Vagina (tissue), 2 donors: Measurements from ENCODE around the gene CPT1C. TPM values are rescaled to one million over a fixed set of nuclear protein-coding genes. Genes with fewer than 3 reads are reported as not detected.

Experiments used
- DNase-seq, 2 donors: peaks; one replicate each; pipeline ENCODE4 v3.0.0-alpha.2; 2017; ENCODE audit errors: extremely low spot score in 2 of 2
- H3K27ac ChIP-seq: fragments of 200-600 bp; sonication (generic); one replicate; pipeline ENCODE4 v1.5.1; 2019
- H3K27me3 ChIP-seq: fragments of 200-600 bp; sonication (generic); one replicate; pipeline ENCODE4 v1.5.1; 2019
- H3K36me3 ChIP-seq, 2 donors: fragments of 200-600 bp; sonication (generic); one replicate each; pipeline ENCODE4 v1.5.1; 2017 to 2019
- H3K4me1 ChIP-seq: fragments of 200-600 bp; sonication (generic); one replicate; pipeline ENCODE4 v1.5.1; 2019
- H3K4me3 ChIP-seq, 2 donors: fragments of 200-600 bp; sonication (generic); 1 replicate in 1 of 2; 2 replicates in 1 of 2; pipeline ENCODE4 v1.5.1; 2016 to 2019
- H3K9me3 ChIP-seq: fragments of 200-600 bp; sonication (generic); one replicate; pipeline ENCODE4 v1.5.1; 2019
- POLR2A ChIP-seq, 2 donors: fragments of 450-650 bp; IDR thresholded peaks; one replicate each; pipeline ENCODE4 v1.6.1; 2017; ENCODE audit warnings: antibody characterized with exemption in 2 of 2, mild to moderate bottlenecking in 2 of 2, moderate library complexity in 2 of 2
- POLR2AphosphoS5 ChIP-seq, 2 donors: sonication (generic); formaldehyde crosslinking; IDR thresholded peaks; one replicate each; pipeline ENCODE4 v1.9.0; 2017; ENCODE audit warnings: antibody characterized with exemption in 2 of 2, mild to moderate bottlenecking in 2 of 2, low read depth in 1 of 2; ENCODE audit not compliant: insufficient read depth in 1 of 2
- intact Hi-C: fragments of 100-400 bp; cut with DNase I; formaldehyde crosslinking; loops from one replicate; pipeline ENCODE4 v1.15.1; 2023
- total RNA-seq: library from RNA; depleted of rRNA; stranded (reverse); fragments of >200 nt; gene quantifications from one replicate; pipeline ENCODE4 v1.2.3, GENCODE V29; 2016
- TF ChIP-seq, protein P1 (sequence below), 3 experiments: fragments of 450-650 bp in 2 of 3; fragments of 200-600 bp in 1 of 3; sonication (generic) in 1 of 3; IDR thresholded peaks; one replicate each; pipeline ENCODE4 v1.5.1; 2017 to 2019; ENCODE audit warnings: antibody characterized with exemption in 3 of 3, mild to moderate bottlenecking in 2 of 3, moderate library complexity in 2 of 3

Gene CPT1C
- total RNA-seq, 1 donor from 2014 or later, result 12.3 TPM

DNA sequence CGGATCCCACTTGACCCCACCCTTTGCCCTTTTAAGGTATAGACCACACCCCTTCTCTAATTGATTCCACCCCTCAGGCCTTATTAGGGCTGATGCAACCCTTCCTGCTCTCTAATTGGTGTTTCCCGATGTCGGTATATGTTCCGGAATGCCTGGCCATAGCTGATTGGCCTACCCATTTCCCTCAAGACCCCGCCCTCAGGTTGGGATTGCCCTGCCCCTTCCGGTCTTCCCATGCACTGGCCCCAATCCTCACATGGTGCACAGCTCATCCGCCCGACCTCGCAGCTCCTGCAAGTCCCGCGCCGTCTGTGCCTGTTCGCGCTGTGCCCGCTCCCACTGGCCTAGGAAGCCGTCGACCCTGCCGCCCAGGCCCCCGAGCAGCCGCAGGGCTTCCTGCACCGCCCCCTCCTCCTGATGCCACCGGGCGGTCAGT is 54.0 kb downstream of the CPT1C start:
- DNase-seq, result no peak
- Histone ChIP-seq H3K9me3 (no peaks in the 10 kb centered on the region), H3K36me3 (no peaks in the 10 kb centered on the region), H3K27me3 (no peaks in the 10 kb centered on the region), H3K4me3 (no peak overlapping the region), H3K27ac (no peak overlapping the region), H3K4me1 (no peaks in the 10 kb centered on the region)
- TF ChIP-seq POLR2A (IDR thresholded peaks at IDR 0.05), result no peak
- TF ChIP-seq, protein P1, sequence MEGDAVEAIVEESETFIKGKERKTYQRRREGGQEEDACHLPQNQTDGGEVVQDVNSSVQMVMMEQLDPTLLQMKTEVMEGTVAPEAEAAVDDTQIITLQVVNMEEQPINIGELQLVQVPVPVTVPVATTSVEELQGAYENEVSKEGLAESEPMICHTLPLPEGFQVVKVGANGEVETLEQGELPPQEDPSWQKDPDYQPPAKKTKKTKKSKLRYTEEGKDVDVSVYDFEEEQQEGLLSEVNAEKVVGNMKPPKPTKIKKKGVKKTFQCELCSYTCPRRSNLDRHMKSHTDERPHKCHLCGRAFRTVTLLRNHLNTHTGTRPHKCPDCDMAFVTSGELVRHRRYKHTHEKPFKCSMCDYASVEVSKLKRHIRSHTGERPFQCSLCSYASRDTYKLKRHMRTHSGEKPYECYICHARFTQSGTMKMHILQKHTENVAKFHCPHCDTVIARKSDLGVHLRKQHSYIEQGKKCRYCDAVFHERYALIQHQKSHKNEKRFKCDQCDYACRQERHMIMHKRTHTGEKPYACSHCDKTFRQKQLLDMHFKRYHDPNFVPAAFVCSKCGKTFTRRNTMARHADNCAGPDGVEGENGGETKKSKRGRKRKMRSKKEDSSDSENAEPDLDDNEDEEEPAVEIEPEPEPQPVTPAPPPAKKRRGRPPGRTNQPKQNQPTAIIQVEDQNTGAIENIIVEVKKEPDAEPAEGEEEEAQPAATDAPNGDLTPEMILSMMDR (IDR thresholded peaks at IDR 0.05), result no peak
- TF ChIP-seq POLR2AphosphoS5 (IDR thresholded peaks at IDR 0.05; ENCODE audit: insufficient read depth in 1 of 2, low read depth in 1 of 2), result no peak
- intact Hi-C loops, result no loop called here

DNA sequence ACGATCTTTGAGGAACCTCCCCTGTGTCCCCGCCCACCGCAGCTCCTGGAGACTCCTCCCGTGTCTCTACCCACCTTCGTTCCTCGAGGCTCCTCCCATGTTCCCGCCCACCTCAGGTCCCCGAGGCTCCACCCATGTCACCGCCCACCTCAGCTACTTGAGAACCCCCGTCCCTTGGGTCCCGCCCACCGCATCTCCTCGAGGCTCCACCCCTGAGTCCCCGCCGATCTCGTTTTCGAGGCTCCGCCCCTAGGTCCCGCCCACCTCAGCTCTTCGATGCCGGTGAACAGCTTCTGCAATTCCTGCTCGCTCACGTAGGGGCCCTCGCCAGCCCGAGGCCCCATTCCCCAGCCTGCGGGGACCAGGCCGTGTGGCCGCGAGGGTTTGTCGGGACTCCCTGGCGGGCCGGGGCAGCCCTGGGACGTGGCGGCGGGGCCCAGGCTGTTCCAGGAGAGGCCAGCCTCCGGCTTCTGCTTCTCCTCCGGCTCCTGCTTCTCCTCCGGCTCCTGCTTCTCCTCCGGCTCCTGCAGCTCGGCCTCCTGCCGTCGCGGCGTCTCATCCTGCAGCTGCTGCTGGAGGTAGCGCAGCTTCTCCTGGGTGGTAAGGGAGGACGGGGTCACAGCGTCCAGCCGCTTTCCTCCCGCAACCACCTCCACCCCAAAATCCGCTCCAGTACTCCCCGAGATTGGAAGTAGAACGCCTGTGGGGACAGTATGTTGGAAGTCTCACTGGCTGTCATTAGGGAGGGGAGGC is 55.5 kb downstream of the CPT1C start:
- no peak overlapping the region for H3K27ac ChIP-seq
- H3K4me1 ChIP-seq, result no peaks in the 10 kb centered on the region
- no peak overlapping the region for H3K4me3 ChIP-seq
- DNase-seq, result no peak
- intact Hi-C loops, result no loop called here
- no peaks in the 10 kb centered on the region for H3K36me3 ChIP-seq
- no peaks in the 10 kb centered on the region for H3K9me3 ChIP-seq
- TF ChIP-seq, protein P1 (IDR thresholded peaks at IDR 0.05), result no peak
- TF ChIP-seq POLR2A (IDR thresholded peaks at IDR 0.05), result no peak
- no peaks in the 10 kb centered on the region for H3K27me3 ChIP-seq

DNA sequence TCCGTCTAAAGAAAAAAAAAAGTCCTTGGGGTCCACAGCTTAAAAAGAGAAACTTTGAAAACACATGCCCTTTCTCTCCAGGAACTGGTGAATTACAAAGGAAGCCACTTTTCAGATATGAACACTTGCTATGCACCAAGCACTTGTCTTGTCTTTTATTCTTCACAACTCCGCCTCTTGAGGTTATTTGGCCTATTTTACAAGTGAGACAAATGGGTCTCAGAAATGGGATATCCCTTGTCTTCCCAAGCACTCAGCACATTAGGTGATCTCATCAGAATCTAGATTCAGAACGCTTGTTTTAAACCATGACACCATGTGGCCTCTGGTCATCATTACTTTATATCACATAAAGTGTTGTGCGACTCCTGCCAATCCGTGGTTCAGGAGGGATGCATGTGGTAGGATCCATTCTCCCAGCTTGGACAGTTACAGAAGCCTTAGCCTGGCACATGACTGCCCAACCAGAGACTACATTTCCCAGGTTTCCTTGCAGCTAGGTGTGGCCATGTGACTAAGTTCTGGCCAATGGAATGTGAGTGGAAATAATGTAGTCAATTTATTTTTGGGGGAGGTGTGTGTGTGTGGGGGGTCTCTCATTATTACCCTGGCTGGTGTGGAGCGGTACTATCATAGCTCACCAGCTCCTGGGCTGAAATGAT is 58.3 kb downstream of the CPT1C start:
- no peak overlapping the region for H3K4me3 ChIP-seq
- no peak for DNase-seq
- TF ChIP-seq POLR2AphosphoS5 (IDR thresholded peaks at IDR 0.05; ENCODE audit: insufficient read depth in 1 of 2, low read depth in 1 of 2) (no peak), POLR2A (IDR thresholded peaks at IDR 0.05) (no peak)
- TF ChIP-seq, protein P1 (IDR thresholded peaks at IDR 0.05), result no peak
- H3K27ac ChIP-seq, result no peak overlapping the region
- intact Hi-C loops, result no loop called here
- no peaks in the 10 kb centered on the region for H3K36me3 ChIP-seq
- no peaks in the 10 kb centered on the region for H3K9me3 ChIP-seq
- H3K27me3 ChIP-seq, result no peaks in the 10 kb centered on the region
- H3K4me1 ChIP-seq, result no peaks in the 10 kb centered on the region

DNA sequence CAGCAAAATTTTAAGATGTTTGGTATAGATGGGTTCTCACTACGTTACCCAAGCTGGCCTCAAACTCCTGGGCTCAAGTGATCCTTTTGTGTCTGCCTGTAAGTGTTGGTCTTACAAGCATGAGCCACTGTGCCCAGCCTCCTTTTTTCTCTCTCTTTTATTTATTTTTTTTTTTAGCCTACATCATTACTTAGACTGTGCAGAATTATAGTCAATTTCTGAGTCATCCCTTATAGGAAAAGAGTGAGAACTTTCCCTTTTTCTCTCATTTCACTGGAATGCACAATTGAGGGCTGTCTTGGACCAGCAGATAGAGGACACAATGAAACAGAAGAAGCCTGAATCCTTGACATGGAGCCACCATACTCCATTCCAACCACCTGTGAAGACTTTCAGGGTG is 58.9 kb downstream of the CPT1C start:
- intact Hi-C loops, result loop anchor here (10.0 kb wide), 1 partner anchor 105 kb away; the partner anchor contains the start of gene PTOV1
- TF ChIP-seq, protein P1 (IDR thresholded peaks at IDR 0.05), result no peak
- TF ChIP-seq POLR2AphosphoS5 (IDR thresholded peaks at IDR 0.05; ENCODE audit: insufficient read depth in 1 of 2, low read depth in 1 of 2), result no peak
- TF ChIP-seq POLR2A (IDR thresholded peaks at IDR 0.05), result no peak
- H3K4me1 ChIP-seq, result no peaks in the 10 kb centered on the region
- H3K27me3 ChIP-seq, result no peaks in the 10 kb centered on the region
- H3K4me3 ChIP-seq, result no peak overlapping the region
- H3K9me3 ChIP-seq, result no peaks in the 10 kb centered on the region
- no peak overlapping the region for H3K27ac ChIP-seq
- H3K36me3 ChIP-seq, result no peaks in the 10 kb centered on the region
- DNase-seq, result no peak

DNA sequence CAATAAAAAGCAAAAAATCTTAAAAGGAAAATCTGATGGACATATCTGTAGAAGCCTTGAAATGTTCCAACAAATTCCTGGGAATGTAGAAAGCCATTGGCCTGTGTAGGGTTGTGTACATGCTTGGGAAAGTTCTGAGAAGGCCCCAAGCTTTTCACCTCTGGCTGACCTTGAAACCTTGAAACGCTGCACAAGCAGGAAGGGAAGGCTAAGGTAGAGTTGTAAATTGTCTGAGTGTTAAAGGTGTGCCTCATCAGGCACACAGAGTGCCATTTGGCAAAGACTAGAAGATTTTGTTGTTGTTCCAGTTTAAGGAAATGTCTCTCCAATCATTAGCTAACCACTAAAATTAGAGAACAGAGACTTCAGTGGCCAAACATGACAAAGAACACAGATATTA is 61.8 kb downstream of the CPT1C start:
- H3K27ac ChIP-seq, result no peak overlapping the region
- no peaks in the 10 kb centered on the region for H3K4me1 ChIP-seq
- no peaks in the 10 kb centered on the region for H3K27me3 ChIP-seq
- TF ChIP-seq, protein P1 (IDR thresholded peaks at IDR 0.05), result no peak
- TF ChIP-seq POLR2A (IDR thresholded peaks at IDR 0.05), result no peak
- TF ChIP-seq POLR2AphosphoS5 (IDR thresholded peaks at IDR 0.05; ENCODE audit: insufficient read depth in 1 of 2, low read depth in 1 of 2), result no peak
- intact Hi-C loops, result loop anchor here (10.0 kb wide), 1 partner anchor 102 kb away; the partner anchor contains the start of gene PTOV1
- no peaks in the 10 kb centered on the region for H3K36me3 ChIP-seq
- H3K4me3 ChIP-seq, result no peak overlapping the region
- DNase-seq, result no peak
- peaks cover 4% of the 10 kb centered on the region for H3K9me3 ChIP-seq
